ENCODE measurements around the gene TPBGL. TPM values are rescaled to one million over a fixed set of nuclear protein-coding genes. Genes with fewer than 3 reads are reported as not detected.

TPBGL gene
- total and polyA plus RNA-seq, 2 experiments from 2014 or later = 0.08 to 0.21 TPM

GRCh38 chr11:75212411-75212810, 28.2 kb upstream of the TPBGL start:
- H3K9me2 ChIP-seq (ENCODE audit: insufficient read depth) = no peaks in the 10 kb centered on the region
- no peak overlapping the region for H3K4me3 ChIP-seq
- no peak overlapping the region for H3K27ac ChIP-seq (ENCODE audit: low read depth)
- Mint-ChIP-seq H3K4me1 (0 out of 3 replicates have a peak, but pooled peaks cover 5% of the 10 kb centered on the region), H3K27ac (no peak overlapping the region), H3K9me3 (no peaks in the 10 kb centered on the region), H3K27me3 (ENCODE audit: insufficient read depth, low read depth, poor library complexity) (peaks cover 2% of the 10 kb centered on the region), H3K4me3 (no peak overlapping the region), H3K36me3 (ENCODE audit: low read depth) (no peaks in the 10 kb centered on the region)
- no peak overlapping the region for H3K4me2 ChIP-seq
- no peaks in the 10 kb centered on the region for H3K27me3 ChIP-seq (ENCODE audit: insufficient read depth)
- no peak overlapping the region for H2AFZ ChIP-seq
- ATAC-seq (no peak), DNase-seq (ENCODE audit: low spot score) (no peak)
- H3K36me3 ChIP-seq (ENCODE audit: insufficient read depth) = no peaks in the 10 kb centered on the region
- no peaks in the 10 kb centered on the region for H3K4me1 ChIP-seq (ENCODE audit: insufficient read depth)
- H3F3A ChIP-seq (replicated peaks; ENCODE audit: low read depth) = no peaks in the 10 kb centered on the region
- TF ChIP-seq REST (IDR thresholded peaks at IDR 0.05; ENCODE audit: unreplicated experiment) (no peak), CREB1 (CRISPR knock-in tag; IDR thresholded peaks at IDR 0.05; ENCODE audit: low read depth) (no peak), EZH2 (IDR thresholded peaks at IDR 0.05; ENCODE audit: low read depth, unreplicated experiment) (no peak), ZNF114 (CRISPR knock-in tag; IDR thresholded peaks at IDR 0.05) (no peak), NANOG (IDR thresholded peaks at IDR 0.05; ENCODE audit: borderline replicate concordance) (no peak), POLR2AphosphoS5 (IDR thresholded peaks at IDR 0.05; ENCODE audit: low read depth) (no peak), STAT1 (IDR thresholded peaks at IDR 0.05; ENCODE audit: unreplicated experiment) (no peak), ZNF331 (CRISPR knock-in tag; IDR thresholded peaks at IDR 0.05; ENCODE audit: low read depth) (no peak), EZH2phosphoT487 (IDR thresholded peaks at IDR 0.05; ENCODE audit: unreplicated experiment) (no peak), JUNB (IDR thresholded peaks at IDR 0.05; ENCODE audit: unreplicated experiment) (no peak)
- TF ChIP-seq, protein P1, sequence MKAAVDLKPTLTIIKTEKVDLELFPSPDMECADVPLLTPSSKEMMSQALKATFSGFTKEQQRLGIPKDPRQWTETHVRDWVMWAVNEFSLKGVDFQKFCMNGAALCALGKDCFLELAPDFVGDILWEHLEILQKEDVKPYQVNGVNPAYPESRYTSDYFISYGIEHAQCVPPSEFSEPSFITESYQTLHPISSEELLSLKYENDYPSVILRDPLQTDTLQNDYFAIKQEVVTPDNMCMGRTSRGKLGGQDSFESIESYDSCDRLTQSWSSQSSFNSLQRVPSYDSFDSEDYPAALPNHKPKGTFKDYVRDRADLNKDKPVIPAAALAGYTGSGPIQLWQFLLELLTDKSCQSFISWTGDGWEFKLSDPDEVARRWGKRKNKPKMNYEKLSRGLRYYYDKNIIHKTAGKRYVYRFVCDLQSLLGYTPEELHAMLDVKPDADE (IDR thresholded peaks at IDR 0.05) = no peak
- TF ChIP-seq, protein P2, sequence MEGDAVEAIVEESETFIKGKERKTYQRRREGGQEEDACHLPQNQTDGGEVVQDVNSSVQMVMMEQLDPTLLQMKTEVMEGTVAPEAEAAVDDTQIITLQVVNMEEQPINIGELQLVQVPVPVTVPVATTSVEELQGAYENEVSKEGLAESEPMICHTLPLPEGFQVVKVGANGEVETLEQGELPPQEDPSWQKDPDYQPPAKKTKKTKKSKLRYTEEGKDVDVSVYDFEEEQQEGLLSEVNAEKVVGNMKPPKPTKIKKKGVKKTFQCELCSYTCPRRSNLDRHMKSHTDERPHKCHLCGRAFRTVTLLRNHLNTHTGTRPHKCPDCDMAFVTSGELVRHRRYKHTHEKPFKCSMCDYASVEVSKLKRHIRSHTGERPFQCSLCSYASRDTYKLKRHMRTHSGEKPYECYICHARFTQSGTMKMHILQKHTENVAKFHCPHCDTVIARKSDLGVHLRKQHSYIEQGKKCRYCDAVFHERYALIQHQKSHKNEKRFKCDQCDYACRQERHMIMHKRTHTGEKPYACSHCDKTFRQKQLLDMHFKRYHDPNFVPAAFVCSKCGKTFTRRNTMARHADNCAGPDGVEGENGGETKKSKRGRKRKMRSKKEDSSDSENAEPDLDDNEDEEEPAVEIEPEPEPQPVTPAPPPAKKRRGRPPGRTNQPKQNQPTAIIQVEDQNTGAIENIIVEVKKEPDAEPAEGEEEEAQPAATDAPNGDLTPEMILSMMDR (conservative IDR thresholded peaks at IDR 0.05; ENCODE audit: low read depth in 2 of 2) = no peak
- TF ChIP-seq, protein P3, sequence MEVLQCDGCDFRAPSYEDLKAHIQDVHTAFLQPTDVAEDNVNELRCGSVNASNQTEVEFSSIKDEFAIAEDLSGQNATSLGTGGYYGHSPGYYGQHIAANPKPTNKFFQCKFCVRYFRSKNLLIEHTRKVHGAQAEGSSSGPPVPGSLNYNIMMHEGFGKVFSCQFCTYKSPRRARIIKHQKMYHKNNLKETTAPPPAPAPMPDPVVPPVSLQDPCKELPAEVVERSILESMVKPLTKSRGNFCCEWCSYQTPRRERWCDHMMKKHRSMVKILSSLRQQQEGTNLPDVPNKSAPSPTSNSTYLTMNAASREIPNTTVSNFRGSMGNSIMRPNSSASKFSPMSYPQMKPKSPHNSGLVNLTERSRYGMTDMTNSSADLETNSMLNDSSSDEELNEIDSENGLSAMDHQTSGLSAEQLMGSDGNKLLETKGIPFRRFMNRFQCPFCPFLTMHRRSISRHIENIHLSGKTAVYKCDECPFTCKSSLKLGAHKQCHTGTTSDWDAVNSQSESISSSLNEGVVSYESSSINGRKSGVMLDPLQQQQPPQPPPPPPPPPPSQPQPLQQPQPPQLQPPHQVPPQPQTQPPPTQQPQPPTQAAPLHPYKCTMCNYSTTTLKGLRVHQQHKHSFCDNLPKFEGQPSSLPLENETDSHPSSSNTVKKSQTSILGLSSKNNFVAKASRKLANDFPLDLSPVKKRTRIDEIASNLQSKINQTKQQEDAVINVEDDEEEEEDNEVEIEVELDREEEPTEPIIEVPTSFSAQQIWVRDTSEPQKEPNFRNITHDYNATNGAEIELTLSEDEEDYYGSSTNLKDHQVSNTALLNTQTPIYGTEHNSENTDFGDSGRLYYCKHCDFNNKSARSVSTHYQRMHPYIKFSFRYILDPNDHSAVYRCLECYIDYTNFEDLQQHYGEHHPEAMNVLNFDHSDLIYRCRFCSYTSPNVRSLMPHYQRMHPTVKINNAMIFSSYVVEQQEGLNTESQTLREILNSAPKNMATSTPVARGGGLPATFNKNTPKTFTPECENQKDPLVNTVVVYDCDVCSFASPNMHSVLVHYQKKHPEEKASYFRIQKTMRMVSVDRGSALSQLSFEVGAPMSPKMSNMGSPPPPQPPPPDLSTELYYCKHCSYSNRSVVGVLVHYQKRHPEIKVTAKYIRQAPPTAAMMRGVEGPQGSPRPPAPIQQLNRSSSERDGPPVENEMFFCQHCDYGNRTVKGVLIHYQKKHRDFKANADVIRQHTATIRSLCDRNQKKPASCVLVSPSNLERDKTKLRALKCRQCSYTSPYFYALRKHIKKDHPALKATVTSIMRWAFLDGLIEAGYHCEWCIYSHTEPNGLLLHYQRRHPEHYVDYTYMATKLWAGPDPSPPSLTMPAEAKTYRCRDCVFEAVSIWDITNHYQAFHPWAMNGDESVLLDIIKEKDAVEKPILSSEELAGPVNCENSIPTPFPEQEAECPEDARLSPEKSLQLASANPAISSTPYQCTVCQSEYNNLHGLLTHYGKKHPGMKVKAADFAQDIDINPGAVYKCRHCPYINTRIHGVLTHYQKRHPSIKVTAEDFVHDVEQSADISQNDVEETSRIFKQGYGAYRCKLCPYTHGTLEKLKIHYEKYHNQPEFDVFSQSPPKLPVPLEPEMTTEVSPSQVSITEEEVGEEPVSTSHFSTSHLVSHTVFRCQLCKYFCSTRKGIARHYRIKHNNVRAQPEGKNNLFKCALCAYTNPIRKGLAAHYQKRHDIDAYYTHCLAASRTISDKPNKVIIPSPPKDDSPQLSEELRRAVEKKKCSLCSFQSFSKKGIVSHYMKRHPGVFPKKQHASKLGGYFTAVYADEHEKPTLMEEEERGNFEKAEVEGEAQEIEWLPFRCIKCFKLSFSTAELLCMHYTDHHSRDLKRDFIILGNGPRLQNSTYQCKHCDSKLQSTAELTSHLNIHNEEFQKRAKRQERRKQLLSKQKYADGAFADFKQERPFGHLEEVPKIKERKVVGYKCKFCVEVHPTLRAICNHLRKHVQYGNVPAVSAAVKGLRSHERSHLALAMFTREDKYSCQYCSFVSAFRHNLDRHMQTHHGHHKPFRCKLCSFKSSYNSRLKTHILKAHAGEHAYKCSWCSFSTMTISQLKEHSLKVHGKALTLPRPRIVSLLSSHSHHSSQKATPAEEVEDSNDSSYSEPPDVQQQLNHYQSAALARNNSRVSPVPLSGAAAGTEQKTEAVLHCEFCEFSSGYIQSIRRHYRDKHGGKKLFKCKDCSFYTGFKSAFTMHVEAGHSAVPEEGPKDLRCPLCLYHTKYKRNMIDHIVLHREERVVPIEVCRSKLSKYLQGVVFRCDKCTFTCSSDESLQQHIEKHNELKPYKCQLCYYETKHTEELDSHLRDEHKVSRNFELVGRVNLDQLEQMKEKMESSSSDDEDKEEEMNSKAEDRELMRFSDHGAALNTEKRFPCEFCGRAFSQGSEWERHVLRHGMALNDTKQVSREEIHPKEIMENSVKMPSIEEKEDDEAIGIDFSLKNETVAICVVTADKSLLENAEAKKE (CRISPR knock-in tag; IDR thresholded peaks at IDR 0.05) = no peak
- H4K20me1 ChIP-seq (replicated peaks; ENCODE audit: insufficient read depth) = peaks cover 3% of the 10 kb centered on the region; the same call in 1 of the 2 replicates
- no peaks in the 10 kb centered on the region for H3K79me2 ChIP-seq (replicated peaks; ENCODE audit: insufficient read depth)
